Endothelial cell of umbilical vein (primary cell): ENCODE measurements around the gene CMSS1. TPM values are rescaled to one million over a fixed set of nuclear protein-coding genes. Genes with fewer than 3 reads are reported as not detected.

Experiments
- BruUV-seq: library from RNA; stranded (reverse); fragments of 400-500 nt; replicated peaks from 2 replicates; lab custom pipeline; 2021; lab: Mats Ljungman, UMichigan
- CTCF ChIA-PET: fragments of 300-600, 350-600 bp; sonication (Branson Sonifier 250); formaldehyde crosslinking; loops from one replicate; lab custom pipeline; 2021; ENCODE audit warnings: antibody characterized with exemption, inconsistent platforms; lab: Charles Lee
- POLR2A ChIA-PET: fragments of 300-600, 350-600 bp; sonication (Branson Sonifier 250); formaldehyde crosslinking; loops from one replicate; lab custom pipeline; 2021; ENCODE audit warnings: antibody characterized with exemption, inconsistent platforms; lab: Charles Lee
- DNase-seq: peaks from one replicate; pipeline ENCODE4 v3.0.0-alpha.2; 2011; ENCODE audit warnings: low read depth, low spot score
- FAIRE-seq: peaks from 2 replicates; lab custom pipeline; 2011; peaks lifted over from hg19 to GRCh38; lab: Jason Lieb, UNC
- H2AFZ ChIP-seq: 2 replicates; pipeline ENCODE4 v1.6.0; 2012; ENCODE audit warnings: low read depth, low read length, control low read depth, inconsistent platforms
- H3K27ac ChIP-seq: 2 replicates; pipeline ENCODE4 v1.5.1; 2011; ENCODE audit warnings: low read depth, mild to moderate bottlenecking, control low read depth, low read length, moderate library complexity; ENCODE audit not compliant: insufficient read depth
- H3K27me3 ChIP-seq, 2 experiments: 2 replicates each; pipeline versions ENCODE4 v1.6.0 to v1.6.1; 2011; ENCODE audit warnings: low read length in 2 of 2, mixed read lengths in 1 of 2; ENCODE audit not compliant: control insufficient read depth in 2 of 2, insufficient read depth in 2 of 2
- H3K36me3 ChIP-seq, 2 experiments: 2 replicates in 1 of 2; 3 replicates in 1 of 2; pipeline ENCODE4 v1.5.1; 2011; ENCODE audit warnings: low read length in 2 of 2, mild to moderate bottlenecking in 1 of 2, moderate library complexity in 1 of 2; ENCODE audit not compliant: control insufficient read depth in 2 of 2, insufficient read depth in 2 of 2; ENCODE audit errors: extremely low read depth in 1 of 2
- H3K4me1 ChIP-seq: 3 replicates; pipeline ENCODE4 v1.5.1; 2011; ENCODE audit warnings: mild to moderate bottlenecking, low read length; ENCODE audit not compliant: control insufficient read depth, insufficient read depth; ENCODE audit errors: extremely low read depth
- H3K4me2 ChIP-seq: 2 replicates; pipeline ENCODE4 v1.6.1; 2011; ENCODE audit warnings: low read length, control low read depth, mixed read lengths; ENCODE audit not compliant: insufficient read depth
- H3K4me3 ChIP-seq, 3 experiments: fragments of 200-600 bp in 1 of 3; sonication (generic), shearing (Covaris generic) in 1 of 3; replicated peaks in 1 of 3; 2 replicates each; pipeline ENCODE4 v1.5.1; 2011 to 2016; ENCODE audit warnings: control low read depth in 3 of 3, low read length in 3 of 3, mild to moderate bottlenecking in 2 of 3, inconsistent platforms in 1 of 3, low read depth in 1 of 3, moderate library complexity in 1 of 3; ENCODE audit not compliant: insufficient read depth in 1 of 3
- H3K79me2 ChIP-seq: 2 replicates; pipeline ENCODE4 v1.6.0; 2012; ENCODE audit warnings: low read length, inconsistent platforms; ENCODE audit not compliant: control insufficient read depth, insufficient read depth
- H3K9ac ChIP-seq: replicated peaks from 2 replicates; pipeline ENCODE3; 2011; ENCODE audit warnings: low read length, control low read depth; ENCODE audit not compliant: insufficient read depth; ENCODE audit errors: extremely low read depth
- H3K9me1 ChIP-seq: replicated peaks from 3 replicates; pipeline ENCODE4 v1.6.0; 2011; ENCODE audit warnings: mild to moderate bottlenecking, low read length; ENCODE audit not compliant: control insufficient read depth, insufficient read depth; ENCODE audit errors: extremely low read depth
- H3K9me3 ChIP-seq: replicated peaks from 2 replicates; pipeline ENCODE4 v1.5.1; 2012; ENCODE audit warnings: low read length, inconsistent platforms; ENCODE audit not compliant: control insufficient read depth, insufficient read depth
- H4K20me1 ChIP-seq: replicated peaks from 2 replicates; pipeline ENCODE3; 2011; ENCODE audit warnings: mild to moderate bottlenecking, low read length; ENCODE audit not compliant: control insufficient read depth, insufficient read depth; ENCODE audit errors: extremely low read depth
- CTCF ChIP-seq, 2 donors: IDR thresholded peaks; 1 replicate in 1 of 2; 2 replicates in 1 of 2; pipeline ENCODE4 v1.5.1; 2011; ENCODE audit warnings: low read length in 2 of 2, mild to moderate bottlenecking in 2 of 2, moderate library complexity in 2 of 2, control low read depth in 1 of 2, inconsistent platforms in 1 of 2, low read depth in 1 of 2; ENCODE audit not compliant: insufficient read depth in 1 of 2; ENCODE audit errors: extremely low read depth in 1 of 2
- EZH2 ChIP-seq: IDR thresholded peaks from 2 replicates; pipeline ENCODE4 v1.6.1; 2012; ENCODE audit warnings: borderline replicate concordance, low read depth, mild to moderate bottlenecking, moderate library complexity, low read length, inconsistent platforms; ENCODE audit not compliant: severe bottlenecking
- FOS ChIP-seq: IDR thresholded peaks from 2 replicates; pipeline ENCODE4 v1.6.1; 2011; ENCODE audit warnings: mild to moderate bottlenecking, low read length, moderate library complexity, borderline replicate concordance; ENCODE audit not compliant: insufficient read depth
- GATA2 ChIP-seq: IDR thresholded peaks from 2 replicates; pipeline ENCODE4 v1.7.0; 2011; ENCODE audit warnings: low read depth, mild to moderate bottlenecking, moderate library complexity, mixed read lengths, low read length; ENCODE audit not compliant: insufficient read length, insufficient read depth
- JUN ChIP-seq: IDR thresholded peaks from 2 replicates; pipeline ENCODE4 v1.6.1; 2011; ENCODE audit warnings: borderline replicate concordance, low read depth; ENCODE audit not compliant: insufficient read length, insufficient read depth
- MAX ChIP-seq: IDR thresholded peaks from 2 replicates; pipeline ENCODE4 v1.6.1; 2011; ENCODE audit not compliant: insufficient read depth, insufficient read length
- MYC ChIP-seq: IDR thresholded peaks from one replicate; pipeline ENCODE4 v1.6.1; 2011; ENCODE audit warnings: mild to moderate bottlenecking, low read depth, low read length
- POLR2A ChIP-seq: IDR thresholded peaks from 2 replicates; pipeline ENCODE4 v1.6.1; 2012; ENCODE audit warnings: low read depth, mild to moderate bottlenecking, control low read depth, low read length
- POLR2AphosphoS5 ChIP-seq: IDR thresholded peaks from 2 replicates; pipeline ENCODE4 v1.6.1; 2012; ENCODE audit warnings: low read depth, mild to moderate bottlenecking, control low read depth, low read length, moderate library complexity; ENCODE audit not compliant: insufficient read depth
- dilution Hi-C: fragments of 300-500 bp; cut with MboI; formaldehyde crosslinking; loops from one replicate; pipeline ENCODE4 v1.15.0; 2019; ENCODE audit warnings: low sequenced_read_pairs; ENCODE audit not compliant: extremely low pct_ligation_motif_present
- intact Hi-C: fragments of 100-400 bp; cut with micrococcal nuclease; formaldehyde crosslinking; loops from one replicate; pipeline ENCODE4 v1.10.0; 2022
- polyA plus RNA-seq, 4 experiments: library from polyadenylated mRNA; depleted of rRNA in 3 of 4; stranded (reverse) in 3 of 4; unstranded in 1 of 4; fragments of >200 nt; gene quantifications; 2 replicates each; pipeline versions ENCODE4 v1.2.1 to v1.2.3, GENCODE V29; 2011 to 2012; ENCODE audit warnings: missing spikeins in 1 of 4
- total RNA-seq: library from RNA; stranded (reverse); gene quantifications from 2 replicates; pipeline ENCODE4 v1.2.3, GENCODE V29; 2021

Gene CMSS1
- total and polyA plus RNA-seq, 2 donors (not counting 3 experiments of a cell fraction or from before 2014, with no cell fraction given): 9.7 to 60.6 TPM

DNA sequence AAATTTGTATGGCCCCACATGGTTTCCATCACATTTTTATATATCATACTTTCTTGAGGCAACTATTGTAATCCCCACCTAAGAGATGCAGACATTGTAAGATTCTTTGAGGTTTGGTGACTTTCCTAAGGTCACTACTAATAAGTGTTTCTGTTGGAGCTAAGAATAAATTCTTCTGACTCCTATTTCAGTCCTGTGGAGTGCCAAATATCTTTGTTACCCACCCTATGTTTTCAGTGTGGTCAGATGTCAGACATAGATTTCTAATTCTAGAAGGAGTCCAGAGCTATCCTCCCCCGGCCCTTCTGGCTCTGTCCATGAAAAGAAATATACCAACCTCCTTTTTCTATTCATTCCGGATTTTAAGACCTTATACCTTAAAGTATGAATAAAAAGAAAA is 342.9 kb downstream of the CMSS1 start:
- FAIRE-seq (no peak), DNase-seq (no peak)
- Histone ChIP-seq H3K27ac (peak overlapping the region; percentile 75), H3K9ac (no peak overlapping the region), H3K4me3 (no peak overlapping the region), H3K4me2 (no peak overlapping the region), H2AFZ (no peak overlapping the region), H3K9me3 (peaks cover under 1% of the 10 kb centered on the region), H3K9me1 (no peaks in the 10 kb centered on the region), H3K27me3 (no peaks in the 10 kb centered on the region), H3K4me1 (peaks cover 41% of the 10 kb centered on the region), H3K79me2 (no peaks in the 10 kb centered on the region), H4K20me1 (no peaks in the 10 kb centered on the region), H3K36me3 (no peaks in the 10 kb centered on the region)
- intact Hi-C loops (no loop called here), dilution Hi-C loops (no loop called here)
- ChIA-PET CTCF (interaction anchor here (1.0 to 1.7 kb wide), 4 partner anchors 9 to 94 kb away, joined by 3 to 6 read pairs (median 4); no protein-coding TSS in a partner anchor), POLR2A (no interaction called here)
- no peak for TF ChIP-seq POLR2AphosphoS5
- no peak for TF ChIP-seq JUN
- TF ChIP-seq EZH2: no peak
- TF ChIP-seq POLR2A: no peak
- no peak for TF ChIP-seq GATA2
- no peak for TF ChIP-seq MAX
- TF ChIP-seq CTCF (IDR thresholded peaks at IDR 0.05; ENCODE audit: extremely low read depth in 1 of 2, insufficient read depth in 1 of 2, low read depth in 1 of 2, low read length in 2 of 2): no peak
- no peak for TF ChIP-seq FOS
- no peak for TF ChIP-seq MYC
- BruUV-seq: no TSS peak
